H1 (cell line): Measurements from ENCODE around the gene PRIMA1. TPM values are rescaled to one million over a fixed set of nuclear protein-coding genes. Genes with fewer than 3 reads are reported as not detected.

Experiments
- CTCF ChIA-PET: fragments of 300-600 bp; sonication (Branson Sonifier 250); formaldehyde crosslinking; loops from one replicate; lab custom pipeline; 2021; ENCODE audit not compliant: partially characterized antibody; lab: Charles Lee
- POLR2A ChIA-PET: fragments of 300-600 bp; sonication (Branson Sonifier 250); formaldehyde crosslinking; loops from one replicate; lab custom pipeline; 2021; ENCODE audit warnings: inconsistent platforms; ENCODE audit not compliant: partially characterized antibody; lab: Charles Lee
- DNase-seq, 2 experiments: peaks; one replicate each; pipeline versions ENCODE4 v3.0.0 to v3.0.0-alpha.2; 2010 to 2022; ENCODE audit warnings: low spot score in 2 of 2, low read depth in 1 of 2, mixed read lengths in 1 of 2
- FAIRE-seq: peaks from 2 replicates; lab custom pipeline; 2011; peaks lifted over from hg19 to GRCh38; lab: Jason Lieb, UNC
- H2AFZ ChIP-seq: 2 replicates; pipeline ENCODE4 v1.8.1; 2012; ENCODE audit warnings: low read length, inconsistent platforms
- H2AK5ac ChIP-seq: 2 replicates; pipeline ENCODE4 v1.6.1; 2013; ENCODE audit warnings: low read depth, low read length
- H2BK120ac ChIP-seq: replicated peaks from 2 replicates; pipeline ENCODE3; 2013; ENCODE audit warnings: low read depth, low read length, inconsistent platforms
- H2BK12ac ChIP-seq: 2 replicates; pipeline ENCODE4 v1.6.1; 2013; ENCODE audit warnings: low read depth, low read length
- H2BK15ac ChIP-seq: 2 replicates; pipeline ENCODE4 v1.6.1; 2013; ENCODE audit warnings: low read length
- H2BK20ac ChIP-seq: 2 replicates; pipeline ENCODE4 v1.6.1; 2013; ENCODE audit warnings: low read length
- H2BK5ac ChIP-seq: 2 replicates; pipeline ENCODE4 v1.6.1; 2013; ENCODE audit warnings: low read depth, low read length
- H3K14ac ChIP-seq: 2 replicates; pipeline ENCODE4 v1.6.1; 2013; ENCODE audit warnings: inconsistent platforms; ENCODE audit not compliant: insufficient read length
- H3K18ac ChIP-seq: 2 replicates; pipeline ENCODE4 v1.6.1; 2013; ENCODE audit warnings: low read length; ENCODE audit errors: extremely low read depth
- H3K23ac ChIP-seq: 2 replicates; pipeline ENCODE4 v1.6.1; 2013; ENCODE audit warnings: inconsistent platforms; ENCODE audit not compliant: insufficient read length
- H3K23me2 ChIP-seq: 2 replicates; pipeline ENCODE4 v1.6.1; 2013; ENCODE audit warnings: low read depth, low read length
- H3K27ac ChIP-seq: 2 replicates; pipeline ENCODE4 v1.6.1; 2011; ENCODE audit warnings: low read depth, low read length, inconsistent platforms
- H3K27me3 ChIP-seq, 4 experiments: replicated peaks in 1 of 4; 1 replicate in 1 of 4; 2 replicates in 3 of 4; pipeline versions ENCODE4 v1.6.1 to v1.8.1; 2011 to 2013; ENCODE audit warnings: low read length in 3 of 4, mild to moderate bottlenecking in 3 of 4, inconsistent platforms in 2 of 4, mixed read lengths in 2 of 4, moderate library complexity in 1 of 4; ENCODE audit not compliant: control insufficient read depth in 3 of 4, insufficient read depth in 3 of 4; ENCODE audit errors: extremely low read depth in 1 of 4
- H3K36me3 ChIP-seq, 4 experiments: 2 replicates each; pipeline versions ENCODE4 v1.6.1 to v1.8.1; 2011 to 2013; ENCODE audit warnings: mild to moderate bottlenecking in 4 of 4, low read length in 3 of 4, moderate library complexity in 2 of 4, control low read depth in 1 of 4, inconsistent platforms in 1 of 4; ENCODE audit not compliant: insufficient read depth in 4 of 4, control insufficient read depth in 2 of 4
- H3K4ac ChIP-seq: replicated peaks from 2 replicates; pipeline ENCODE3; 2013; ENCODE audit warnings: low read length, low read depth, mixed read lengths, inconsistent platforms; ENCODE audit not compliant: insufficient read length
- H3K4me1 ChIP-seq, 4 experiments: replicated peaks in 1 of 4; 1 replicate in 1 of 4; 2 replicates in 3 of 4; pipeline versions ENCODE4 v1.6.1 to v1.8.1; 2011 to 2013; ENCODE audit warnings: low read length in 3 of 4, inconsistent platforms in 2 of 4, mixed read lengths in 1 of 4; ENCODE audit not compliant: insufficient read depth in 4 of 4, control insufficient read depth in 3 of 4
- H3K4me2 ChIP-seq, 2 experiments: 2 replicates each; pipeline versions ENCODE4 v1.6.1 to v1.8.1; 2011 to 2013; ENCODE audit warnings: low read depth in 2 of 2, low read length in 2 of 2, control low read depth in 1 of 2, inconsistent platforms in 1 of 2, mild to moderate bottlenecking in 1 of 2; ENCODE audit not compliant: insufficient read depth in 1 of 2
- H3K4me3 ChIP-seq, 4 experiments: fragments of 200-600, 300-600 bp in 1 of 4; sonication (generic), shearing (Covaris generic), sonication (Bioruptor Twin) in 1 of 4; 2 replicates each; pipeline versions ENCODE4 v1.5.1 to v1.8.1; 2011 to 2016; ENCODE audit warnings: low read length in 4 of 4, low read depth in 3 of 4, control low read depth in 2 of 4, inconsistent platforms in 2 of 4, mild to moderate bottlenecking in 2 of 4, mixed read lengths in 1 of 4, moderate library complexity in 1 of 4; ENCODE audit not compliant: insufficient read depth in 2 of 4; ENCODE audit errors: extremely low read depth in 1 of 4
- H3K56ac ChIP-seq: replicated peaks from 2 replicates; pipeline ENCODE3; 2013; ENCODE audit warnings: low read depth, mild to moderate bottlenecking, mixed read lengths, low read length, inconsistent platforms; ENCODE audit not compliant: insufficient read length
- H3K79me1 ChIP-seq: 2 replicates; pipeline ENCODE4 v1.6.1; 2013; ENCODE audit warnings: low read depth, low read length, control low read depth
- H3K79me2 ChIP-seq, 2 experiments: 2 replicates each; pipeline versions ENCODE4 v1.6.1 to v1.8.1; 2012 to 2013; ENCODE audit warnings: low read length in 2 of 2, mild to moderate bottlenecking in 2 of 2, inconsistent platforms in 1 of 2; ENCODE audit not compliant: insufficient read depth in 2 of 2, control insufficient read depth in 1 of 2
- H3K9ac ChIP-seq, 4 experiments: replicated peaks in 1 of 4; 1 replicate in 1 of 4; 2 replicates in 3 of 4; pipeline versions ENCODE4 v1.6.1 to v1.8.1; 2011 to 2013; ENCODE audit warnings: low read depth in 3 of 4, low read length in 3 of 4, control low read depth in 2 of 4, mild to moderate bottlenecking in 2 of 4, moderate library complexity in 2 of 4, inconsistent platforms in 1 of 4; ENCODE audit errors: extremely low read depth in 1 of 4
- H3K9me3 ChIP-seq, 2 experiments: 2 replicates each; pipeline versions ENCODE4 v1.6.1 to v1.8.1; 2012 to 2013; ENCODE audit warnings: mild to moderate bottlenecking in 2 of 2, moderate library complexity in 2 of 2, control low read depth in 1 of 2, inconsistent platforms in 1 of 2, low read depth in 1 of 2, low read length in 1 of 2, mixed read lengths in 1 of 2; ENCODE audit not compliant: insufficient read depth in 2 of 2
- H4K20me1 ChIP-seq, 2 experiments: replicated peaks in 1 of 2; 2 replicates each; pipeline versions ENCODE3 to v1.8.1; 2011 to 2013; ENCODE audit warnings: inconsistent platforms in 2 of 2, low read length in 2 of 2, mild to moderate bottlenecking in 1 of 2; ENCODE audit not compliant: insufficient read depth in 2 of 2, control insufficient read depth in 1 of 2
- H4K5ac ChIP-seq: 2 replicates; pipeline ENCODE4 v1.6.1; 2013; ENCODE audit warnings: low read length, low read depth, mixed read lengths, inconsistent platforms; ENCODE audit not compliant: insufficient read length
- H4K8ac ChIP-seq: 2 replicates; pipeline ENCODE4 v1.8.0; 2013; ENCODE audit warnings: mild to moderate bottlenecking, moderate library complexity, low read length, inconsistent platforms; ENCODE audit not compliant: insufficient read depth; ENCODE audit errors: extremely low read depth
- H4K91ac ChIP-seq: replicated peaks from 2 replicates; pipeline ENCODE3; 2013; ENCODE audit warnings: low read length, mixed read lengths, inconsistent platforms; ENCODE audit not compliant: insufficient read length
- GTF2F1 ChIP-seq: IDR thresholded peaks from 2 replicates; pipeline ENCODE4 v1.6.1; 2012; ENCODE audit warnings: low read depth, low read length, improper control_type of control experiment, borderline replicate concordance
- HDAC2 ChIP-seq, 2 experiments: fragments of 300-600 bp in 1 of 2; sonication (generic) in 1 of 2; IDR thresholded peaks; 2 replicates each; pipeline ENCODE4 v1.6.1; 2011 to 2012; ENCODE audit warnings: low read depth in 2 of 2, low read length in 2 of 2, mild to moderate bottlenecking in 2 of 2, moderate library complexity in 2 of 2, borderline replicate concordance in 1 of 2, inconsistent platforms in 1 of 2
- POU5F1 ChIP-seq: IDR thresholded peaks from 2 replicates; pipeline ENCODE4 v1.6.1; 2011; ENCODE audit warnings: low read depth, mild to moderate bottlenecking, low read length, moderate library complexity
- SP1 ChIP-seq: IDR thresholded peaks from 2 replicates; pipeline ENCODE4 v1.6.1; 2011; ENCODE audit warnings: low read depth, low read length
- WGBS, 2 experiments: shearing (Covaris generic) in 1 of 2; methylation state at CpG; one replicate each; pipeline versions ENCODE4 v1.1.6 to v1.1.7; 2013 to 2015; ENCODE audit warnings: low lambda C conversion rate in 2 of 2, mixed read lengths in 2 of 2, inconsistent platforms in 1 of 2, low coverage in 1 of 2, missing lambda C conversion rate in 1 of 2; ENCODE audit not compliant: insufficient replicate concordance in 2 of 2, insufficient coverage in 1 of 2, insufficient read length in 1 of 2; ENCODE audit errors: extremely low coverage in 1 of 2, missing lambda C conversion rate in 1 of 2; 5-methylcytosine and 5-hydroxymethylcytosine counted together
- polyA plus RNA-seq, 7 experiments: library from polyadenylated mRNA; depleted of rRNA in 3 of 7; stranded (reverse) in 5 of 7; unstranded in 2 of 7; fragments of >200 nt in 5 of 7; fragments of 200-250 nt in 2 of 7; gene quantifications; 1 replicate in 5 of 7; 2 replicates in 1 of 7; 4 replicates in 1 of 7; pipeline versions ENCODE4 v1.2.1 to v1.2.3, GENCODE V29; 2011 to 2013; ENCODE audit warnings: missing spikeins in 2 of 7, mixed read lengths in 2 of 7
- total RNA-seq: library from RNA; stranded (reverse); fragmentation: NEBNext Ultra II Directional; extraction: Animal tissue kit (Norgen Biotek cat#: 25700); gene quantifications from 2 replicates; pipeline ENCODE4 v1.2.1, GENCODE V29; 2021

Gene PRIMA1
- total and polyA plus RNA-seq, 2 of the 8 experiments (the other 6 are each of a cell fraction or from before 2014, with no cell fraction given): 2.8 to 4.5 TPM

DNA sequence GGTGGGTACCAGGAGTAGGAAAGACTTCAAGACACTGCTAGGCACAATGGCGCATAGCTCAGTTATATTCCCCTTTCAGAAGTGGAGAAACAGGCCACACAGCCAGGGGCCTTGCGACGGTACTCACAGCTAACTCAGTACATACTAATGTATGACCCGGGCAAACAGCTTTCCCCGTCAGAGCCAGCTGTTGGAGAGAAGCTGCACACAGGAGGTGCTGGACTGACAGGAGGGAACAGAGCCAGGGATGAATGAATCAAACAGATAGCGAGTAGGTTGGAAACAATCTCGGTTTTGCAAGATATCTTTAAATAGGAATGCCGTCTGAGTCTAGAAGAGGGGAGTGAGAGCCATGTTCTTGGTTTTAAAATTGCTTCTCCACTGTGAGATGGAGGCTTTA lies 45.5 kb downstream of the PRIMA1 start:
- FAIRE-seq: no peak

More for the DNA sequence above, 45.5 kb downstream of the PRIMA1 start:
- ChIA-PET POLR2A (no interaction called here), CTCF (interaction anchor here (0.7 to 1.1 kb wide), 4 partner anchors 12 to 197 kb away, joined by 3 to 4 read pairs (median 3); no protein-coding TSS in a partner anchor)
- peaks cover 0 to 15% (median 6%) of the 10 kb centered on the region in 4 experiments; a peak in 4 of 7 replicates for H3K4me1 ChIP-seq
- H3K18ac ChIP-seq: no peak overlapping the region
- no peaks in the 10 kb centered on the region for H3K9me3 ChIP-seq
- peaks cover 0 to 1% of the 10 kb centered on the region in 2 experiments for H4K20me1 ChIP-seq
- H2AK5ac ChIP-seq: no peak overlapping the region
- no peak overlapping the region for H3K9ac ChIP-seq
- 96% methylated on average over 8 of the region's 8 CpGs; no CpG with 5 or more reads in 1 of the 2 experiments for WGBS, 2 experiments
- TF ChIP-seq SP1 (no peak), HDAC2 (IDR thresholded peaks at IDR 0.05; ENCODE audit: borderline replicate concordance in 1 of 2, low read depth in 2 of 2, low read length in 2 of 2) (no peak), GTF2F1 (no peak), POU5F1 (no peak)
- H3K79me1 ChIP-seq: no peaks in the 10 kb centered on the region
- no peaks in the 10 kb centered on the region for H3K79me2 ChIP-seq
- H3K56ac ChIP-seq: no peak overlapping the region
- no peak overlapping the region for H4K8ac ChIP-seq
- H2BK20ac ChIP-seq: no peak overlapping the region
- H2AFZ ChIP-seq: no peak overlapping the region
- H3K27me3 ChIP-seq: no peaks in the 10 kb centered on the region
- no peak overlapping the region for H2BK5ac ChIP-seq
- H2BK15ac ChIP-seq: 0 out of 2 replicates have a peak overlapping the region, but pooled peaks have one; percentile 46
- no peaks in the 10 kb centered on the region for H3K36me3 ChIP-seq
- H2BK12ac ChIP-seq: no peak overlapping the region
- DNase-seq: no peak
- H3K4me2 ChIP-seq: no peak overlapping the region
- no peak overlapping the region for H3K4ac ChIP-seq
- no peak overlapping the region for H2BK120ac ChIP-seq
- H3K23me2 ChIP-seq: peaks cover 4% of the 10 kb centered on the region; the same call in 1 of the 2 replicates
- H3K4me3 ChIP-seq: no peak overlapping the region
- H3K14ac ChIP-seq: no peak overlapping the region
- no peak overlapping the region for H4K5ac ChIP-seq
- no peak overlapping the region for H3K23ac ChIP-seq
- no peak overlapping the region for H3K27ac ChIP-seq
- H4K91ac ChIP-seq: peak overlapping the region; percentile 20
